Fibroblast of the conjunctiva (primary cell): ENCODE data around the gene KYNU.
"Not testable (repeated sequence)": the region's sequence is repeated elsewhere in the genome, so short reads cannot be mapped to it uniquely, and the experiment has no call there.

Experiments
- DNase-seq: peaks from one replicate; pipeline ENCODE4 v3.0.0-alpha.2; 2010; ENCODE audit warnings: low read depth

The KYNU gene

DNA sequence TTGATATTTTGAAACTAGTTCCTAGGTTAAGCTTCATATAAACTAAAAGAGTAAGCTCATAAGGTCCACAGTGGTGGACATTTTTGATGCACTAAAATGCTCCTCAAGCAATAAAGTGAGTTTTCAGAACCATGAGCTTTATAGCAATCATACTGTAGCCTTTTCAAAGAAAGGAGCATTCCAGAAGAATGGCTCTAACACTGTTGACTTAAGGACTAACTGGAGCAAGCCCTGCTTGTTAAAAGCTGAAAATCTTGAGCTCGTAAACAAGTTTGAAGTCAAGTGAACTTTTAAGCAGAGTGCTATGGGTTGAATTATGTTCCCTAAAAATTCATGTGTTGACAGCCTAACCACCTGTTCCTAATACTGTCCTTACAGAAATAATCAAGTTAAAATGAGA lies 38.0 kb downstream of the KYNU start:
- no peak for DNase-seq

DNA sequence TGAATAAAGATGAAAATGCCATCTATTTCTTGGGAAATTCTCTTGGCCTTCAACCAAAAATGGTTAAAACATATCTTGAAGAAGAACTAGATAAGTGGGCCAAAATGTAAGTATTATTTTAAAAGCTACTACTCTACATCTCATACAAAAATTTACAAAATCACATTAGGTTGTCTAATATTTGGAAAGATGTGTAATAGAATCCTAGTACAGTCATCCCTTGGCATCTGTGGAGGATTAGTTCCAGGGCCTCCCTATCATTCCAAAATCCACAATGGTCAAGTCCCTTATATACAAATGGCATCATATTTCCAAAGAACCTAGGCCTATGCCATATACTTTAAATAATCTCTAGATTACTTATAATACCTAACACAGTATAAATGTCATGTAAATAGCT lies 41.2 kb downstream of the KYNU start:
- no peak for DNase-seq

DNA sequence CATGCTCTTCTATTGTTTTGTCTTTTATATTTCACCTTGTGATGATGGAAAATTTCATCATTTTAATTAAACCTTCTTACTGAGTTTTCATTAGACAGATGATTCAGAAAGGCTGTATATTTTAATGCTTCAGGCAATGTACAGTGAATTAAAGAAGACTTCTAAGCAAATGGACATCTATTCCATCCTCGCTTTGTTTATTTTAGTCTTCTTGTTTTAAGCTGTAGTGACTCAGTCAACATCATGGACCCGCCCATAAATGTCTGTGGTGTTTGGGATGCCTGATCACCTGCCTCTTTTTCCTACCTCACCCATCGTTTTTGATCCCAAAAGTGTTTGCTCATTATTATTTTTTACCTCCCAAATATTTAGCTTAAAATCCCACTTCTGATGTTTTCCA lies 43.1 kb downstream of the KYNU start:
- DNase-seq = no peak

DNA sequence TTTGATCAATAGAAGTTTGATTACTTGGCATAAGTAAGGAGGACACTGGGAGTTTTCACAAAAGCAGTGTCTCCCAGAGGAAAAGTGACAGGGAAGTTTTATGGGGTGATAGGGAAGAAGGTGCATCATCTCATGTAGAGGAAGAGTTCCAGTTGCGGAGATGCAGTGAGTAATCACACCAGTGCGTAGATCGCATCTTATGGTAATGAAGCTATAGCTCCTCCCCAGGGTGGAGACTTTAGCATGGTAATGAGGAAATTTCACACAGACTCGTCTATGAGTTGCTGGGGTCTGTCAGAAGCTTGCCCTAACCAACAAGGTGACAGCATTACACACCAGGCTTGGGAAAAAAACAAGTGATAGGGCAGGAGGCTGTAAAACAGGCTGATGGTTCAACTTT lies 49.0 kb downstream of the KYNU start:
- no peak for DNase-seq

DNA sequence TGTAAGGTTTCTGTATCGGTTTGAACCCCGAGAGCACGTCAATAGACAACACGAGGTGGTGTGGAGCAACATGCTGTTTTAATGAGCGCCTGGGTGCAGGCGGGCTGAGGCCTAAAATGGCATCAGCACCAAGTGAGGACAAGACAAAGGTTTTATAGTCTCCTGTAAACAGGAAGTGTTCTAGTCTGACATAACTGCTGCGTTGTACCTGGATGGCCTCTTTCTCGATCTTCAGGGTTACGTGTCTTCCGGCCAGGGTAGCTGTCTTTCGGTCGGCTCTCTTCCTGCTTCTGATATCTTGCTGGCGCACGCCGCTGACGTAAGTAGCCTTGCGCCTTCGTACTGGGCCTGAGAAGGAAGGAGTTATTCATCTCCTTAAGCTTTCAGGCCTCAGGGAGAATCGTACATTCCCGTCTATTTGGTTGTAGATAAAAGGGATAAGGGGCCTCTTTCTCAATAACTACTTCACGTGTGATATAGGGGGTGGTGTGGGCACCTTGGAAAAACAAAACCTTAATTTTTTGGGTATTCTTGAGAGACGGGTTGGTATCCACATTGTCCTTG lies 53.5 kb downstream of the KYNU start:
- no peak for DNase-seq

DNA sequence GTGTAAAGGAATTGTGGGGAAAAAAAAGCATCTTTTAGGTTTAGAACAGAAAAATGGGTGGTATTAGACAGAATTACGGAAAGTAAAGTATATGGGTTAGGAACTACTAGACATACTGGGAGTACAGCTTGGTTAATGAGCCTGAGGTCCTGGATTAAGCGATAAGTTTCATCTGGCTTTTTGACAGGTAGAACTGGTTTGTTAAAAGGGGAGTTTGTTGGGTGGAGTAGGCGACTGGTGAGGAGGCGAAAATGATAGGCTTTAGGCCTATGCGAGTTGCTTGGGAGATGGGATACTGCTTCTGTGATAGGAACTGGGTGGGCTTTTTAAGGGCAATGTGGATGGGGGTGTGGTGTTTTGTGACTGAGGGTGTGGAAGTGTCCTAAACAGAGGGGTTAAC lies 56.5 kb downstream of the KYNU start:
- DNase-seq = no peak

DNA sequence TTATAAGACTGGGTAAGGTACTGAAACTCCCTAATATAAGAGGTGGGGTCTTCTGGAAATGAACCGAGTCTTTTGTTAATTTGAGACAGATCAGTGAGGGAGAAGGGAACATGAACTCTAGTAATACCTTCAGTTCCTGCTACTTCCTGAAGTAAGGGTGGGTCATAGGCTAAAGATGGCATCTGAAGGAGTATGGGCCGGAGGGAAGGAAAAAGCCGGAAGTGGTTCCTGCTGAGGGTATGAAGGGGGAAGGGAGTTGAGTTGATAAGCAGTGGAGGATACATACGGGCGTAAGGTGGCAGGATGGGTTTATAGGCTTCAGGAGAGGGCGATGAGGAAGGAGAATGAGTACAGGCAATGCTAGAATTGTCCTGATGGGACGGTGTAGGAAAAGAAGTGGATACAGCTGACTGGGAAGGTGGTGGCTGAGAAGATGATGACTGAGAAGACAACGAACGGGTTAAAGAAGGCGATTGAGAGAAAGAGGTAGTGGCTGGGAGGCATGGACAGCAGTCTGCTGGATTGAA lies 58.2 kb downstream of the KYNU start:
- no peak for DNase-seq

DNA sequence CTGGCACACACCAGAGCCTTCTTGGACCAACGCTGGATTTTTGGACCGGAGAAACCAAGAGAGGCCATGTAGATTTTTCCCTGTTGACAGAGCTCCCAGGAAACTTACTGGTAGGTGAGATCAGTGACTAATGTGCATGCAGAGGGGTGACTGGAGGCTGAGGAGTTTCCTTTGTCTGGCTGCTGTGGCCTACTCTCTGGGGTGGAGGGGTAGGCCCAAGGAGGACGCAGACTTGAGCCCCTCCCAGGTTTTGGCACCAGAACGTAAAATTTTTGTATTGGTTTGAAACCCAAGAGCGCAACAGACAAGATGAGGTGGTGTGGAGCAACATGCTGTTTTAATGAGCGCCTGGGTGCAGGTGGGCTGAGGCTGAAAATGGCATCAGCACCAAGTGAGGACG lies 59.2 kb downstream of the KYNU start:
- no peak for DNase-seq

DNA sequence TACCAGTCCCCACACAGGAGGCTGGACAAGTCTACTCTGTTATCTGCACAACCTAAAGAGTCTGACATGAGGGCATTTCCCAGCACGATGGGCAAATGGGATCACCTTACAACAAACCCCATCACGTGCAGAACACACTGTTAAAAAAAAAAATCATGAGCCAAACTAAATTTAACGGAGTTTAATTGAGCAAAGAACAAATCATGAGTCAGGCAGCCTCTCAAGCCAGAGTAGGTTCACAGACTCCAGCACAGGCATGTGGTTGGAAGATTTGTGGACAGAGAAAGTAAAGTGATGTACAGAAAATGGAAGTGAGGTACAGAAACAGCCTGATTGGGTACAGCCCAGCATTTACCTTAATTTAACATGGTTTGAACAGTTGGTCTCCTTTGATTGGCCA lies 59.9 kb downstream of the KYNU start:
- DNase-seq = no peak

DNA sequence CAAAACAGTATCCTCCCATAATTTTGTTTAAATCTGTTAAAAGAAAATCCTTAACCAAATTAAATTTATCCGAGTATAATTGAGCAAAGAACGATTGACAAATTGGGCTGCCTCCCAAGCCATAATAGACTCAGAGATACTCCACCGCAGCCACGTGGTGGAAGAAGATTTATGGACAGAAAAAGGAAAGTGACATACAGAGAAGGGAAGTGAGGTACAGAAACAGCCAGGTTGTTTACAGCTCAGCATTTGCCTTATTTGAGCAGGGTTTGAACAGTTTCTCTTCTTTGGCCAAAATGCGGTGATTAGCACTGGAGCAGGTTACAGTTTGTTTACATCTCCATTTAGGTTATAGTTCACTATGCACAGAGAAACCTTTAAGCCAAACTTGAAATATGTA lies 60.8 kb downstream of the KYNU start:
- no peak for DNase-seq

DNA sequence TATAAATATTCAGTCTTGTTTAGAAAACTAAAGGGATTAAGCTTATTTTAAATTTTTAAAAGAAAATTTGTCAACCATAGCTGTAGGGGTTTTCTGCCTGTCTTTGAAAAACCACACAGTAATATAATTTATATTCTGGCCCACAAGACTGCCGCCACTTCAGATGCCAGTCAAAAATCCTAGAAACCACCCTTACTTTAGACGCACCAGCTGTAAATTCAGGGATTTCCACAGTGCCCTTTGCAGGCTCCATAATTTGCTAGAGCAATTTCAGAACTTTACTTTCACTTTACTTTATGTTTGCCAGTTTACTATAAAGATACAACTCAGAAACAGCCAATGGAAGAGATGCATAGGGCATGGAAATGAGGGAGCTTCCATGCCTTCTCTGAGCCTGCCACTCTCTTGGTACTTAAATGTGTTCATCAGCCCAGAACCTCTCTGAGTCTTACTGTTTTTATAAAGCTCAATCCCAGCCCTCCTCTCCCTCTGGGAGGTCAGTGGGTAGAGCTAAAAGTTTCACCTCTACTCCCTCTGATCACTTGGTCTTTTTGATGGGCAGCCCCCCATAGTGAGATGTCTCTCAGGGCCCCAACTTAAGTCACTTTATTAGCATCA lies 63.3 kb downstream of the KYNU start:
- DNase-seq = no peak

DNA sequence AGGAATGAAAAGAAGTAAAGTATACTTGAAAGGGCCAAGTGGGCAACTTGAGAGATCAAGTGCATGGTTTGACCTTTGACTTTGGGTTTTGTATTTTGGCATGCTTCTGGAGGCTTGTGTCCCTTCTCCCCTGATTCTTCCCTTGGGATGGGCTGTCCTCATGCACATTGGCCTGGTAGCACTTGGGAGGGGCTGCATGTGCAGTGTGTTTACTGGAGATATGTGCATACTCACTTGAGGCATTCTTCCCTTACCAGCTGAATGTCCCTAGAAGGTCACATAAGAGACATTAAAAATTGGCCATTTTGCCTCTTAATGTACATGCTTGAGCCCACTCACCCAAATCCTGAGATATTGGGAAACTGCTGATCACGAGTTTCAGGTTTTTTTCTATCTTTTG lies 65.2 kb downstream of the KYNU start:
- no peak for DNase-seq

DNA sequence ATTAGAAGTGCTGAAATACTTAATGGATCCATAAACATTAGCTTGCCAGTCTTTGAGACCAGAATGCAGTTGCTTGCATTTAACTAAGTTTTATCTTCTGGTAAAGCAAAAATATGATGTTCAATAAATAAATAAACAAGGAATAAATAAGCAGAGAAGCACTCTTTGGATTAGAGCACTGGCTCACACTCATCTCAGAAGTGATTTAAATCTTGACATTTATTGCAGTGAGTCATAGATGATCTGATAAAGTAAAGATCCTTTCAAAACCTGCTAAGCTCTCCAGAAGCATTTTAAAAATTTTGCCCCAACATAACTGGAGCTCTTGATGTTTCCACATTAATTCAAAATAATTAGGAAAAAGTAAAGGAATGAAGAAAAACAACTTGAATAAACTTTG lies 66.8 kb downstream of the KYNU start:
- no peak for DNase-seq

DNA sequence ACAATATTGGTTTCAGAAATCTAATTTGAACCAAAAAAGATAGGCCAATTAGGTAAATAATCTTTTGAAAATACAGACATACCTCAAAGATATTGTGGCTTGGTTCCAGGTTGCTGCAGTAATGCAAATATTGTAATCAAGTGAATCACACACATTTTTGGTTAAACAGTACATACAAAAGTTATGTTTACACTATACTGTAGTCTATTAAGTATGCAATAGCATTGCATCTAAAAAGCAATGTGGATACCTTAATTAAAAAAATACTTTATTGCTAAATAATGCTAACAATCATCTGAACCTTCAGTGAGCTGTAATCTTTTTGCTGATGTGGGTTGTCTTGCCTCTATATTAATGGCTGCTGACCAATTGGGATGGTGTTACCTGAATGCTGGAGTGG lies 67.3 kb downstream of the KYNU start:
- DNase-seq = no peak

DNA sequence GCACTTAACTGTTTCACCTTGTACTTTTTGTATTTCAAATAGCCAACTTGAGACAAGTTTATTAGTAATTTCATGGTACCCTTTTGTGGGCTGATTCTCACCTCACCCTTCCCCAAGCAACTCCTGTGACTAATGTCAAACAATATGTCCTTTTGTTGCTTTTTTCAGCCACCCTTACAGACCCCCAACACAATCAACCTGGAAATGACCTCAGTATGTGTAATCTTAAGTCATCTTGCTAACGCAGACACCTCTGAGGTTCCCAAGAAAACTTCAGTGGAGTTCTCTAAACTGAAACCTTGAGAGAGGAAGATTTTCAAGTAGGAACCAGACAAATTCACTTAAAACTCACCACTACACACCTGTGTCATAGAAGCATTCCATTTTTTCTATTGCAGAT lies 69.5 kb downstream of the KYNU start:
- no peak for DNase-seq

DNA sequence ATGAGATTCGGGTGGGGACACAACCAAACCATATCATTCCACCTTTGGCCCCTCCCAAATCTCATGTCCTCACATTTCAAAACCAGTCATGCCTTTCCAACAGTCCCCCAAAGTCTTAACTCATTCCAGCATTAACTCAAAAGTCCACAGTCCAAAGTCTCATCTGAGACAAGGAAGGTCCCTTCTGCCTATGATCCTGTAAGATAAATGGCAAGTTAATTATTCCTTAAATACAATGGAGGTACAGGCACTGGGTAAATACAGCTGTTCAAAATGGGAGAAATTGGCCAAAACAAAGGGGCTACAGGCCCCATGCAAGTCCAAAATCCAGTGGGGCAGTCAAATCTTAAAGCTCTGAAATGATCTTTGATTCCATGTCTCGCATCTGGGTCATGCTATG lies 71.3 kb downstream of the KYNU start:
- not testable (repeated sequence) for DNase-seq

DNA sequence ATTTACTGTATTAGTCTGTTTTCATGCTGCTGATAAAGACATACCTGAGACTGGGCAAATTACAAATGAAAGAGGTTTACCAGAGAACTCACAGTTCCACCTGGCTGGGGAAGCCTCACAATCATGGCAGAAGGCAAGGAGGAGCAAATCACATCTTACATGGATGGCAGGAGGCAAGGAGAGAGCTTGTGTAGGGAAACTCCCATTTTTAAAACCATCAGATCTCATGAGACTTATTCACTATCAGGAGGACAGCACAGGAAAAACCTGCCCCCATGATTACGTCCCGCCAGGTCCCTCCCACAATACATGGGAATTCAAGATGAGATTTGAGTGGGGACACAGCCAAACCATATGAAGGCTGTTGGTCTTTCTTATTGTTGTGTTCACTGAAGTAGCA lies 72.9 kb downstream of the KYNU start:
- not testable (repeated sequence) for DNase-seq

DNA sequence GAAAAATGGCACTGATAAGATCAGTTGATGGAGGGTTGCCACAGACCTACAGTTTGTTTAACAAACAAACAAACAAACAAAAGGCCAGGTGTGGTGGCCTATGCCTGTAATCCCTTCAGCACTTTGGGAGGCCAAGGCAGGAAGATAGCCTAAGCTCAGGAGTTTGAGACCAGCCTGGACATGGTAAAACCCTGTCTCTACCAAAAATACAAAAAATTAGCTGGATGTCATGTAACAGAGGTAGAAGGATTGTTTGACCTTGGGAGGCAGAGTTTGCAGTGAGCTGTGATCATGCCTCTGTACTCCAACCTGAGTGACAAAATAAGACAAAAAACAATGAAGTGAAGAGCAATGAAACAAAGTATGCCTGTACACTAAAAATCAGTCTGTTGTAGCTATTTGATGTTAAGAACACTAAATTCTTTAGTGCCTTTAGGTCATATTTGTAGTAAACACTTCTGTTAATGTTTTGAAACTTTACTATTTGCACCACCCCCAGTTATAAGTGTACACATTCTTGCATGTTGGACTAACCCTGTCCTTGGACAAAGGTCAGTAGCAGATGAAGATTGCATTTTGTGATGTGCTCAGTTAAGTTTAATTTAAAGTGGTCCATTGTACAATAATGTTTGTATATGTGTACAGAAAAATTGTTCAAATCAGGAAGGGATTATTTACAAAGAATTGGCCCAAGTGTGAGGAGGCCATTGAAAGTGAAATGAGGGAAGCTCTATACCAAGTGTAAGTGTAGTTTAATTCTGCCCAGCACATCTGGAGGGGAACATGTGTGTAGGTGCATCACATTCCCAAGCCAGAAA lies 73.9 kb downstream of the KYNU start:
- no peak for DNase-seq

DNA sequence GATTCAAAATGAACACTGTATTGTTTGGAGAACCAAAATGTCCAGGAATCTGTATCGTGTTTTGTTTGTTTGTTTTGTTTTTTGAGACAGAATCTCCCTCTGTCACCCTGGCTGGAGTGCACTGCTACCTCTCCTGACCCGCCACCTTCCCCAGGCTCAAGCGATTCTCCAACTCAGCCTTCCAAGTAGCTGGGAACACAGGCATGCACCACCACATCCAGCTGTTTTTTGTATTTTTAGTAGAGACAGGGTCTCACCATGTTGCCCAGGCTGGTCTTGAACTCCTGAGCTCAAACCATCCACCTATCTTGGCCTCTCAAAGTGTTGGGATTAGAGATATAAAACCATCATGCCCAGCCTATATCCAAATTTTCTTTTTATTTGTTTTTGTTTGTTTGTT lies 74.6 kb downstream of the KYNU start:
- no peak for DNase-seq

DNA sequence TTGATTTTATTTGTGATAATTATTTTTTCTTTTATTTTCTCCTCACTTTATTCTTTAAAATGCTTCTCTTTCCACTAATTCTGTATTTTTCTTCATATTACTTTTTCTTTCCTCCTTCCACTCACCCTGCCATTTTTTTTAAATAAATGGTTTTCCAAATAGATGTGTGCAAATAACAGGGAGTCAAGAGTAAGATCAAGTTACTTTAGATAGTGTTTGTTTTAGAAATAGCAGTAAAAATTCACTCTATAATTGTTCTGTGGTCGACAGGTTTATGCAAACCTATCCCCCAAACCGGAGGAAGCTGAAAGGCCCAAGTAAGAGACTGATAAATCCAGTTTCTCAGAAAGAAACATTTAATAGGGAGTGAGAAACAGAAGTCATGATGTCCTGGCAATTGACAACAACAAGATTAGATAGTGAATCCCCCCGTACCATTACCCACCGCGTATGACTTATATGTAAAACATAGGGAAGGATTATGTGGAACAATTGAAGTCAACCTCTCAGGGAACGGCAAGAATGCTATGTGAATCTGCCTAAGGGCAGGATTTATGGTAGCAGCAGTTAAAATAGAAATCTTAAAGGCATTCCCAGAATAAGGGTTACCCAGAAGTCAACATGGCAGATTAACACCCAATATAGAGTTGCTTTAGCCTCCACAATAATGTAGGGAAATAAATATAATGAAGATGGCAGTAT lies 75.5 kb downstream of the KYNU start:
- no peak for DNase-seq

DNA sequence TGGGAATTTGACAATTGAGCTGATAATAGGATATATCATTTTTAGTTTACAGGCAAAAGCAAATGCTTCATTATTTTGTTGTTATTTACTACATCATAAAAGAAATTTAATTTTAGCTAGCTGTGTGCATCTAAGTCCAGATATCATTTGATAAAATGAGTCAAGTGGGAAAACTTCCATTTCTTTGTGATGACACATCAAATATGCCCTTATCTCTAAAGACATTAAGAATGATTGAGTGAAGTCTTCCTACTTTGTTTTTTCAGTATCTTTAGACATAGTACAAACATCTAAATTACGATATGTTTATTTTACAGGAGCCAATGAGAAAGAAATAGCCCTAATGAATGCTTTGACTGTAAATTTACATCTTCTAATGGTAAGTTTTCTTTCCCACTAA lies 77.0 kb downstream of the KYNU start:
- no peak for DNase-seq

DNA sequence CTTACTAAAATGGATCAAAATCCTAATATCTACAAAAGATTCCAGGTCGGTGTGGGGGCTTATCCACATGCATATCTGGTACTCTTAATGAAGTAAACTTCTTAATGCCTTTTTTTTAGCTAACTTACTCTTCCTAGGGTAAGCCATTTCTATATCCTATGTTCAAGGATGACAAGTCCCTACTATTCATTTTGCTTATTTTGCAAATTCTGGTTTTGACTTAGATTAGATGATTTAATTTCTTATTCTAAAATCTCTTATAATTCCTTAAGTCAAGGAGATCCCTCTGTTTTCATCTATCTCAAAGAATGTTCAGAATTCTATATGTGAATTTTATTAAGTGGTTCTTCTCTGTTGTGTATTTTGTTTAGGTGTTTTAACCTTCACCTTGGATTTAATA lies 79.7 kb downstream of the KYNU start:
- DNase-seq = no peak

DNA sequence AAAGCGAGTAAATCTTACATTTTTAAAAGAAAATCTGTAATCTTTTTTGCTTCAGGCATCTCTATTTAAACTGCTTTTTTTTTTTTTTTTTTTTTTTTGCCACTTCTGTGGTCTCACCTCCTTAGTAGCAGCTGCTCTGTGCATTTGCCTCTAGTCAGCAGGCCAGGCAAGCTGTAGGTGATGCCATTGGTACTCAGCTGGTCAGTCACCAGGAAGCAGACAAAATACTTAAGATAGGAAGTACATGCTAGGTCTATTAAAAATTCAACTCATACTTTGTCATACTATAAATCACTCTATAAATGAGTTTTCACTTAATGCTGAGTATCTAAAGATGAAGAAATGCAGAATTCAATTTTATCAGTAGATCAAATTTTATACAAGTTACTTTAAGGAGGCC lies 83.7 kb downstream of the KYNU start:
- DNase-seq = no peak
